CD14-positive monocyte (primary cell): ENCODE data around the gene BLM. TPM values are rescaled to one million over a fixed set of nuclear protein-coding genes. Genes with fewer than 3 reads are reported as not detected.
A peak's percentile ranks its signal among the peaks of the same experiment; 100 is the strongest.

Experiments
- DNase-seq, 3 donors: peaks; one replicate each; pipeline ENCODE4 v3.0.0-alpha.2; 2011 to 2022
- H2AFZ ChIP-seq: 2 replicates; pipeline ENCODE4 v1.6.0; 2012; ENCODE audit warnings: mild to moderate bottlenecking, low read depth, low read length, inconsistent platforms; ENCODE audit not compliant: insufficient read depth, poor library complexity, severe bottlenecking
- H3K27ac ChIP-seq, 2 donors: 1 replicate in 1 of 2; 2 replicates in 1 of 2; pipeline ENCODE4 v1.5.1; 2012 to 2013; ENCODE audit warnings: low read length in 2 of 2, control low read depth in 1 of 2, inconsistent platforms in 1 of 2, low read depth in 1 of 2, mild to moderate bottlenecking in 1 of 2
- H3K27me3 ChIP-seq, 2 donors: one replicate each; pipeline versions ENCODE4 v1.6.0 to v1.6.1; 2011 to 2013; ENCODE audit warnings: low read length in 2 of 2; ENCODE audit not compliant: control insufficient read depth in 2 of 2, insufficient read depth in 2 of 2
- H3K36me3 ChIP-seq, 2 donors: replicated peaks in 1 of 2; 1 replicate in 1 of 2; 2 replicates in 1 of 2; pipeline versions ENCODE4 v1.5.1 to v1.6.1; 2012 to 2013; ENCODE audit warnings: low read length in 2 of 2, control low read depth in 1 of 2, inconsistent platforms in 1 of 2, mild to moderate bottlenecking in 1 of 2; ENCODE audit not compliant: insufficient read depth in 2 of 2, control insufficient read depth in 1 of 2
- H3K4me1 ChIP-seq, 2 donors: 1 replicate in 1 of 2; 2 replicates in 1 of 2; pipeline versions ENCODE4 v1.5.1 to v1.6.1; 2012 to 2013; ENCODE audit warnings: low read length in 2 of 2, control low read depth in 1 of 2, inconsistent platforms in 1 of 2, mild to moderate bottlenecking in 1 of 2, moderate library complexity in 1 of 2; ENCODE audit not compliant: insufficient read depth in 2 of 2, control insufficient read depth in 1 of 2
- H3K4me2 ChIP-seq: replicated peaks from 2 replicates; pipeline ENCODE3; 2012; ENCODE audit warnings: low read length, moderate library complexity, mild to moderate bottlenecking; ENCODE audit not compliant: poor library complexity, severe bottlenecking; ENCODE audit errors: extremely low read depth
- H3K4me3 ChIP-seq, 3 experiments: fragments of 200-600 bp in 1 of 3; sonication (generic) in 1 of 3; replicated peaks in 1 of 3; 1 replicate in 2 of 3; 2 replicates in 1 of 3; pipeline ENCODE4 v1.5.1; 2011 to 2013; ENCODE audit warnings: low read length in 3 of 3, mild to moderate bottlenecking in 3 of 3, control low read depth in 2 of 3, low read depth in 2 of 3, inconsistent platforms in 1 of 3, moderate library complexity in 1 of 3
- H3K79me2 ChIP-seq: 2 replicates; pipeline ENCODE4 v1.6.0; 2012; ENCODE audit warnings: mild to moderate bottlenecking, control low read depth, inconsistent platforms, low read length, moderate library complexity; ENCODE audit not compliant: insufficient read depth
- H3K9ac ChIP-seq: 2 replicates; pipeline ENCODE4 v1.6.0; 2017; ENCODE audit warnings: low read length, mild to moderate bottlenecking; ENCODE audit not compliant: insufficient read depth, poor library complexity, severe bottlenecking
- H3K9me3 ChIP-seq, 2 donors: replicated peaks in 1 of 2; 1 replicate in 1 of 2; 2 replicates in 1 of 2; pipeline versions ENCODE4 v1.5.1 to v1.6.1; 2012 to 2013; ENCODE audit warnings: low read length in 2 of 2, control low read depth in 1 of 2; ENCODE audit not compliant: control insufficient read depth in 1 of 2, insufficient read depth in 1 of 2
- H4K20me1 ChIP-seq: 2 replicates; pipeline ENCODE4 v1.6.0; 2012; ENCODE audit warnings: mild to moderate bottlenecking, low read length, control low read depth, moderate library complexity; ENCODE audit not compliant: insufficient read depth
- H3K27ac Mint-ChIP-seq, 7 donors: one replicate each; pipeline ENCODE4 v1.8.0; 2020; ENCODE audit warnings: mild to moderate bottlenecking in 7 of 7, mixed read lengths in 7 of 7, moderate library complexity in 6 of 7, inconsistent platforms in 2 of 7
- H3K27me3 Mint-ChIP-seq, 3 donors: one replicate each; pipeline ENCODE4 v1.8.0; 2021 to 2022; ENCODE audit warnings: low read depth in 3 of 3, mild to moderate bottlenecking in 3 of 3, mixed read lengths in 3 of 3, moderate library complexity in 3 of 3, inconsistent platforms in 1 of 3
- H3K36me3 Mint-ChIP-seq, 2 donors: one replicate each; pipeline ENCODE4 v1.8.0; 2020; ENCODE audit warnings: mixed read lengths in 2 of 2, inconsistent platforms in 1 of 2, mild to moderate bottlenecking in 1 of 2
- H3K4me1 Mint-ChIP-seq: one replicate; pipeline ENCODE4 v1.8.0; 2020; ENCODE audit warnings: mild to moderate bottlenecking, mixed read lengths
- H3K4me3 Mint-ChIP-seq, 2 donors: one replicate each; pipeline ENCODE4 v1.8.0; 2020; ENCODE audit warnings: mild to moderate bottlenecking in 2 of 2, mixed read lengths in 2 of 2, moderate library complexity in 1 of 2
- H3K9me3 Mint-ChIP-seq, 7 donors: one replicate each; pipeline ENCODE4 v1.8.0; 2020 to 2022; ENCODE audit warnings: mixed read lengths in 7 of 7, mild to moderate bottlenecking in 6 of 7, moderate library complexity in 6 of 7, inconsistent platforms in 2 of 7
- WGBS: methylation state at CpG from one replicate; pipeline ENCODE4 v1.1.5; 2013; ENCODE audit warnings: missing lambda C conversion rate; ENCODE audit not compliant: insufficient coverage; 5-methylcytosine and 5-hydroxymethylcytosine counted together
- intact Hi-C, 2 donors: fragments of 100-400 bp; cut with micrococcal nuclease; formaldehyde crosslinking; loops; one replicate each; pipeline versions ENCODE4 v1.15.0 to v1.15.1; 2023
- polyA plus RNA-seq, 3 donors: library from polyadenylated mRNA; depleted of rRNA in 1 of 3; unstranded in 2 of 3; stranded (reverse) in 1 of 3; fragments of 300-500 nt in 2 of 3; fragments of >200 nt in 1 of 3; fragmentation: Illumina TruSeq in 2 of 3; gene quantifications; 1 replicate in 2 of 3; 2 replicates in 1 of 3; pipeline ENCODE4 v1.2.3, GENCODE V29; 2012 to 2021
- TF ChIP-seq, protein P1 (sequence below): fragments of 200-600 bp; IDR thresholded peaks from one replicate; pipeline ENCODE4 v1.8.0; 2022; ENCODE audit warnings: antibody characterized with exemption, mild to moderate bottlenecking

BLM gene
- polyA plus RNA-seq, 3 donors: 0.69 to 2.3 (median 1.2) TPM

DNA sequence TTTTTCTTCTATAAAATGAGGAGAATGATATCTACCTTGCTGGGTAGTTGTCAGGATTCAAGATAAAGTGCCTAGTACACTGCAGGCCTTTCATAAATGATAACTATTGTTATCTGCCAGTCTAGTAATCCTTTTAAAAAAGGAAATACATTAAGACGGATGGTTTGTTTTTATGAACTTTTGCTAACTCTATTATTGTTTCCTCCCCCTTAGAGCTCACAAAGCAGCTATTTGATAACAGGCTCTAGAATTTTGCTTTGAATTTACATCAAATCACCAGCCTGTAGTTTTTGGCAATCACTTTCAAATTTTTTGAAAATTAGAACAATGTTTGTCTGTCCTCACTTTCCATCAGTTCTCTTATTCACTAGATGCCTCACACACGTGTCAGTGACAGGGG, 39.8 kb downstream of the BLM start:
- Histone ChIP-seq H4K20me1 (no peaks in the 10 kb centered on the region), H3K27me3 (no peaks in the 10 kb centered on the region), H3K4me2 (no peak overlapping the region), H3K4me3 (no peak overlapping the region), H3K36me3 (peaks cover 0 to 5% of the 10 kb centered on the region in 2 donors), H3K9ac (no peak overlapping the region), H3K27ac (peak overlapping the region in 1 of 2 donors; percentile 17), H3K79me2 (peaks cover 3% of the 10 kb centered on the region), H2AFZ (peak overlapping the region; percentile 3), H3K9me3 (no peaks in the 10 kb centered on the region), H3K4me1 (peaks cover 6 to 10% of the 10 kb centered on the region in 2 donors)
- no peaks in the 10 kb centered on the region for H3K9me3 Mint-ChIP-seq
- peaks cover 13 to 26% of the 10 kb centered on the region in 2 donors for H3K36me3 Mint-ChIP-seq
- no peak for DNase-seq
- intact Hi-C loops: no loop called here
- TF ChIP-seq, protein P1, sequence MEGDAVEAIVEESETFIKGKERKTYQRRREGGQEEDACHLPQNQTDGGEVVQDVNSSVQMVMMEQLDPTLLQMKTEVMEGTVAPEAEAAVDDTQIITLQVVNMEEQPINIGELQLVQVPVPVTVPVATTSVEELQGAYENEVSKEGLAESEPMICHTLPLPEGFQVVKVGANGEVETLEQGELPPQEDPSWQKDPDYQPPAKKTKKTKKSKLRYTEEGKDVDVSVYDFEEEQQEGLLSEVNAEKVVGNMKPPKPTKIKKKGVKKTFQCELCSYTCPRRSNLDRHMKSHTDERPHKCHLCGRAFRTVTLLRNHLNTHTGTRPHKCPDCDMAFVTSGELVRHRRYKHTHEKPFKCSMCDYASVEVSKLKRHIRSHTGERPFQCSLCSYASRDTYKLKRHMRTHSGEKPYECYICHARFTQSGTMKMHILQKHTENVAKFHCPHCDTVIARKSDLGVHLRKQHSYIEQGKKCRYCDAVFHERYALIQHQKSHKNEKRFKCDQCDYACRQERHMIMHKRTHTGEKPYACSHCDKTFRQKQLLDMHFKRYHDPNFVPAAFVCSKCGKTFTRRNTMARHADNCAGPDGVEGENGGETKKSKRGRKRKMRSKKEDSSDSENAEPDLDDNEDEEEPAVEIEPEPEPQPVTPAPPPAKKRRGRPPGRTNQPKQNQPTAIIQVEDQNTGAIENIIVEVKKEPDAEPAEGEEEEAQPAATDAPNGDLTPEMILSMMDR: no peak
- H3K27ac Mint-ChIP-seq: peak overlapping the region in 4 of 7 donors; percentile 4 to 67 (median 11)
- no peaks in the 10 kb centered on the region for H3K27me3 Mint-ChIP-seq
- peaks cover 20% of the 10 kb centered on the region for H3K4me1 Mint-ChIP-seq
- no CpG with 5 or more reads among the region's 2 CpGs for WGBS
- no peak overlapping the region for H3K4me3 Mint-ChIP-seq

DNA sequence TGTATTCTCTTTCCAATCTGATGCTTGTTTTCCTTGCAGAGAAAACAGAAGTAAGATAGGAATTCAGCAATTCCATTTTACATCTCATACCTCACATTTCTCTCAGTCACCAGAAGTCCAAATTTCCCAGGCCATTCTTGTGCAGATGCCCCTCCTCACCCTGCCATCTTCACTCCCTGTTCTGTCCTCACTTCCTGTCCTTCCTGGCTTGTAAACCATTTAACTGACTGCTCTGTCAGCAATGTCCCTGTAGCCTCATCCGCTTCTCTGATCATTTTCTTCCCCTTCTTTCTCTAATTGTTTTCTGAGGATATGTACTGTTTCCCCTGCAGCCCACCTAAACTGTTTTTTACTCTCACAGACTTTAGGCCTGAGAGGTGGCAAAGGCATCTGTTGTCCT, 40.3 kb downstream of the BLM start:
- Histone ChIP-seq H3K36me3 (peaks cover 0 to 5% of the 10 kb centered on the region in 2 donors), H3K4me1 (peaks cover 11 to 15% of the 10 kb centered on the region in 2 donors), H3K79me2 (peaks cover 3% of the 10 kb centered on the region), H3K9me3 (no peaks in the 10 kb centered on the region), H3K4me3 (no peak overlapping the region), H2AFZ (peak overlapping the region; percentile 3), H3K27me3 (no peaks in the 10 kb centered on the region), H3K9ac (no peak overlapping the region), H3K27ac (peak overlapping the region in 1 of 2 donors; percentile 17), H3K4me2 (no peak overlapping the region), H4K20me1 (no peaks in the 10 kb centered on the region)
- no CpG with 5 or more reads among the region's 1 CpG for WGBS
- H3K4me1 Mint-ChIP-seq: peaks cover 26% of the 10 kb centered on the region
- peaks cover 0 to 1% (median 0%) of the 10 kb centered on the region in 3 donors for H3K27me3 Mint-ChIP-seq
- DNase-seq: no peak
- H3K4me3 Mint-ChIP-seq: no peak overlapping the region
- H3K9me3 Mint-ChIP-seq: no peaks in the 10 kb centered on the region
- intact Hi-C loops: no loop called here
- H3K27ac Mint-ChIP-seq: peak overlapping the region in 5 of 7 donors; percentile 7 to 67 (median 15)
- TF ChIP-seq, protein P1: no peak
- peaks cover 13 to 26% of the 10 kb centered on the region in 2 donors for H3K36me3 Mint-ChIP-seq
